HTERT RPE-1 (cell line): ENCODE results near the gene NAV2.

Source experiments
- in situ Hi-C: fragments of 300-500 bp; cut with MboI; formaldehyde crosslinking; loops from 4 replicates; pipeline ENCODE4 v1.14.3; 2020; ENCODE audit warnings: low sequenced_read_pairs

Gene NAV2

GRCh38 chr11:20031155-20032001 is 318.7 kb downstream of the NAV2 start:
- in situ Hi-C loops, result no loop called here

- in situ Hi-C loops, result no loop called here
These were observed 319.5 kb downstream of the NAV2 start for GRCh38 chr11:20032127-20032526.

GRCh38 chr11:20032577-20033260 is 320.1 kb downstream of the NAV2 start:
- in situ Hi-C loops, result no loop called here

DNA sequence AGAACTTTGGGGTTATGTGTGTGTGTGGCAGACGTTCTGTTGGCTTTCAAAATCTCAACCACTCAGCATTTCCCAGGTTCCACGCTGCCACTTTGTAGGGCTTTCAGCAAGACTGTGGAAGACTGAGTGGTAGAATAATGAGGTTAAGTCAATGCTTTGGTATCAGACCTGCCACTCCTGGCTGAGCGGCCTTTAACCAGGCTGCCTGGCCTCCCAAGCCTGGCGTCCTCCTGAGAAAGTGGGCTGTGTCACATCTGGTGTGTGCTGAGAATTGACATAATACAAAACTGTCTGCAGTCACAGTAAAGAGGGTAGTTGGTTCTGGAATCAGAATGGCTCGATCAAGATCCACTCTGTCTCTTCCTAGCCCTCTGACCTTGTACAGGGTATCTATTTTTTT is 321.2 kb downstream of the NAV2 start:
- in situ Hi-C loops, result no loop called here

GRCh38 chr11:20034941-20035340 is 322.3 kb downstream of the NAV2 start:
- in situ Hi-C loops, result no loop called here

GRCh38 chr11:20035375-20035700 is 322.7 kb downstream of the NAV2 start:
- in situ Hi-C loops, result no loop called here

- in situ Hi-C loops, result no loop called here
These were observed 323.3 kb downstream of the NAV2 start for GRCh38 chr11:20035701-20036601.

- in situ Hi-C loops, result no loop called here
These were observed 324.1 kb downstream of the NAV2 start for GRCh38 chr11:20036626-20037335.

- in situ Hi-C loops, result no loop called here
These were observed 324.9 kb downstream of the NAV2 start for GRCh38 chr11:20037396-20038153.

- in situ Hi-C loops, result no loop called here
These were observed 325.8 kb downstream of the NAV2 start for GRCh38 chr11:20038412-20038811.

- in situ Hi-C loops, result no loop called here
These were observed 326.3 kb downstream of the NAV2 start for GRCh38 chr11:20038972-20039371.

GRCh38 chr11:20041499-20041898 is 328.9 kb downstream of the NAV2 start:
- in situ Hi-C loops, result no loop called here

- in situ Hi-C loops, result no loop called here
These were observed 329.5 kb downstream of the NAV2 start for GRCh38 chr11:20042045-20042639.

DNA sequence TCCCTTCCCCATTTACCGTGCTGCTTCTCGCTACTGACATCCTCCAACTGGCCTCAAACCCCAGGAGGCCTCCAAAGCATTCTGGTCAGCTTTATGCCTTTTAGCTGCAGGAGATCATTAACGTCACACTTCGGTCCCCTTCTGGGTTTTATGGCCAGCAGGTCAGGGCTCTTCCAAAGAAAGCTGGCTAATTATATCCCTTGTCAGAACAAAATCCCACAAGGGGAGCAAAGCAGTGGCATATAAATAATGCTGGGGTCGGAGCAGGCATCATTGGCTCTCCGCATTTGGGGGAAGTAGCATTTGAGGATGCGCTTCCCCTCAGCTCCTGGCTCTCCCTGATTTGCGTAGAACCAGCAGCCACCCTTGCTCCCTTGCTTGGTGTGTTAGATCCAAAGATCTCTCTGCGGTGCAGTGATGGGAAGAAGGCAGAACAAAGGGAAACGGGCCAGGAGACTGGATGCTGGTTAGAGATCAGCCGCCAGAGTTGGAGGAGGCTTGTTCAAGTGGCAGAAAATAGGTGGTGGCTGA is 330.2 kb downstream of the NAV2 start:
- in situ Hi-C loops, result no loop called here

DNA sequence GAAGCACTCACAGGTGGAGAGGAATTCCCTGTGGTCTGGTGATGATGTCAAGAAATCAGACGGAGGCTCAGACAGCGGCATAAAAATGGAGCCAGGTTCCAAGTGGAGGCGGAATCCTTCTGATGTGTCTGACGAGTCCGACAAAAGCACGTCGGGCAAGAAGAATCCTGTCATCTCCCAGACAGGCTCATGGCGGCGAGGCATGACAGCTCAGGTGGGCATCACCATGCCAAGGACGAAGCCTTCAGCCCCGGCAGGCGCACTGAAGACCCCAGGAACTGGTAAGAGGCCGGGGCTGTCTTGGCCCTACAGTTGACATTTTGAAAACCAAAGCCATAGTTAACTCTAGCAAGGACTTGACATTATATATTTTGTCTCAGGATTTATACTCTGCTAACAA is 331.4 kb downstream of the NAV2 start:
- in situ Hi-C loops, result no loop called here

DNA sequence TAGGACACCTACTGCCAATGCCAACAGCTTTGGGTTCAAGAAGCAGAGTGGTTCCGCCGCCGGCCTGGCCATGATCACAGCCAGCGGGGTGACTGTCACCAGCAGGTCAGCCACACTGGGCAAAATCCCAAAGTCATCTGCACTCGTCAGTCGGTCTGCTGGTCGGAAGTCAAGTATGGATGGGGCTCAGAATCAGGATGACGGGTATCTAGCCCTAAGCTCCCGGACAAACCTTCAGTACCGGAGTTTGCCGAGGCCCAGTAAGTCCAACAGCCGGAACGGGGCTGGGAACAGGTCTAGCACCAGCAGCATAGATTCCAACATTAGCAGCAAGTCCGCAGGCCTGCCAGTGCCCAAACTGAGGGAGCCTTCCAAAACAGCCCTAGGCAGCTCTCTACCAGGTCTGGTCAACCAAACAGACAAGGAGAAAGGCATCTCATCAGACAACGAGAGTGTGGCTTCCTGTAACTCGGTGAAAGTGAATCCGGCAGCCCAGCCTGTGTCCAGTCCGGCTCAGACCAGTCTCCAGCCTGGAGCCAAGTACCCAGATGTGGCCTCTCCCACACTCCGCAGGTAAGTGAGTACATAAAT is 332.6 kb downstream of the NAV2 start:
- in situ Hi-C loops, result no loop called here

GRCh38 chr11:20046416-20046815 is 333.8 kb downstream of the NAV2 start:
- in situ Hi-C loops, result no loop called here

DNA sequence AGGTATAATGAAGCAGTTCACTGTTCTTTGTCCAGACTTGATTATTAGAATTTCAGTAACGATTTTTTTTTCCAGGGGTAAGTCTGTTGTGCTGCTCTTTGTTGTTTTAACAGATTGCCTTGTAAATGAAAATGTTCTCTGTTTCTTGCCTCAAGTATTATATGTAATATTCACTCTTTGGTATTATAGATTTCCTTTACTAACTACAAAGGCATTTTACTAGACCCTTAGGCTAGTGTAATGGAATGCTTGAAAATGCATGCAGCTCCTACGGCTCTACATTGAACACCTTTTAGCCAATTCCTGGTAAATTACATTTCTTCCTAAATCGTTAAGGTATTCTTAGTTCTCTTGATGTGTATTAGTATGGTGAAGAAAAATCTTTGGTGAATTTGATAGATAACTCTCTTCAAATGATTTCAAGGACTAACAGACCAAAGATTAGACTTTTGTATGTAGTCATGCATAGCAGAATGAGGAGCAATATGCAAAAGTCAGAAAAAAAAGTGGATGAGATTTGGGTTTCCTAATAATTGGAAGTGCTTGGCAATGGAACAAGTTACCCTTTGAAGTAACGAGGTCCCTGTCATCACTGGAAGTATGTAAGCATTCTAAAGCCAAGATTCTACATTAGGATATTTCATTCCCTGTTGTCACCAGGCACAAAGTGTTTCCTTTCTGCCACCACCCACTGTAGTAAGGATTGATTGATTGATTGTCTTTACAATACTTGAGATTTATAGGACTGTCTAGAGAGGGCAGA is 334.6 kb downstream of the NAV2 start:
- in situ Hi-C loops, result no loop called here
